HepG2 (cell line): ENCODE measurements around the gene ACSS3. TPM values are rescaled to one million over a fixed set of nuclear protein-coding genes. Genes with fewer than 3 reads are reported as not detected.

Experiments
- ATAC-seq: fragments of 200-7000 bp; cut with Tn5 transposase; 3 replicates; pipeline ENCODE4 v1.9.1; 2020; ENCODE audit warnings: mild to moderate bottlenecking, moderate library complexity
- BruUV-seq: library from RNA; stranded (reverse); fragments of 400-500 nt; replicated peaks from 2 replicates; lab custom pipeline; 2021; lab: Mats Ljungman, UMichigan
- CTCF ChIA-PET: fragments of 300-600 bp; formaldehyde crosslinking; extraction: SDS; loops from one replicate; lab custom pipeline; 2021; ENCODE audit warnings: low total read pairs, inconsistent platforms, low intra/inter-chr PET ratio; lab: Yijun Ruan, JAX
- POLR2A ChIA-PET: fragments of 350-600 bp; sonication (Branson Sonifier 250); formaldehyde crosslinking; loops from one replicate; lab custom pipeline; 2020; ENCODE audit warnings: antibody characterized with exemption, inconsistent platforms; lab: Yijun Ruan, JAX
- DNase-seq: peaks from one replicate; pipeline ENCODE4 v3.0.0-alpha.2; 2015; ENCODE audit warnings: low spot score
- FAIRE-seq: peaks from 3 replicates; lab custom pipeline; 2011; peaks lifted over from hg19 to GRCh38; lab: Jason Lieb, UNC
- H2AFZ ChIP-seq: one replicate; pipeline ENCODE4 v1.6.1; 2011; ENCODE audit warnings: low read length, inconsistent platforms
- H3K27ac ChIP-seq: fragments of 300-600 bp; 3 replicates; pipeline ENCODE4 v1.8.0; 2011; ENCODE audit warnings: mixed run types, mild to moderate bottlenecking, mixed read lengths, low read length, inconsistent platforms; ENCODE audit not compliant: insufficient read depth; ENCODE audit errors: extremely low read length
- H3K27me3 ChIP-seq, 2 experiments: fragments of 200-600 bp in 1 of 2; 2 replicates in 1 of 2; 3 replicates in 1 of 2; pipeline versions ENCODE4 v1.6.0 to v1.8.0; 2011; ENCODE audit warnings: low read length in 2 of 2, mild to moderate bottlenecking in 2 of 2, moderate library complexity in 2 of 2, inconsistent platforms in 1 of 2; ENCODE audit not compliant: insufficient read depth in 2 of 2, control insufficient read depth in 1 of 2
- H3K36me3 ChIP-seq, 2 experiments: fragments of 200-600 bp in 1 of 2; replicated peaks in 1 of 2; 2 replicates in 1 of 2; 3 replicates in 1 of 2; pipeline versions ENCODE4 v1.5.1 to v1.8.0; 2011; ENCODE audit warnings: low read length in 2 of 2, inconsistent platforms in 1 of 2; ENCODE audit not compliant: insufficient read depth in 2 of 2, control insufficient read depth in 1 of 2
- H3K4me1 ChIP-seq: 2 replicates; pipeline ENCODE4 v1.5.1; 2012; ENCODE audit warnings: low read length, inconsistent platforms; ENCODE audit not compliant: insufficient read depth
- H3K4me2 ChIP-seq: 2 replicates; pipeline ENCODE4 v1.6.0; 2011; ENCODE audit warnings: low read depth, low read length, inconsistent platforms
- H3K4me3 ChIP-seq, 3 experiments: fragments of 200-600 bp in 1 of 3; sonication (generic), shearing (Covaris generic) in 1 of 3; replicated peaks in 1 of 3; 2 replicates each; pipeline ENCODE4 v1.5.1; 2011 to 2016; ENCODE audit warnings: low read length in 3 of 3, inconsistent platforms in 2 of 3, low read depth in 2 of 3, mild to moderate bottlenecking in 2 of 3, control low read depth in 1 of 3, mixed read lengths in 1 of 3; ENCODE audit not compliant: insufficient read depth in 1 of 3
- H3K79me2 ChIP-seq: one replicate; pipeline ENCODE4 v1.6.1; 2011; ENCODE audit warnings: low read length, inconsistent platforms; ENCODE audit not compliant: insufficient read depth
- H3K9ac ChIP-seq: 2 replicates; pipeline ENCODE4 v1.6.0; 2011; ENCODE audit warnings: mild to moderate bottlenecking, low read depth, low read length, inconsistent platforms; ENCODE audit not compliant: insufficient read depth
- H3K9me3 ChIP-seq: 2 replicates; pipeline ENCODE4 v1.5.1; 2012; ENCODE audit warnings: mild to moderate bottlenecking, low read length
- H4K20me1 ChIP-seq: 2 replicates; pipeline ENCODE4 v1.6.0; 2011; ENCODE audit warnings: inconsistent platforms, mild to moderate bottlenecking, low read length, moderate library complexity; ENCODE audit not compliant: insufficient read depth
- CENPT ChIP-seq: sonication (generic); formaldehyde crosslinking; IDR thresholded peaks from 2 replicates; pipeline ENCODE4 v1.8.0; 2022; ENCODE audit warnings: low read depth, mild to moderate bottlenecking, moderate library complexity, missing genetic modification reagents
- EP300 ChIP-seq, 3 experiments: sonication (generic) in 1 of 3; formaldehyde crosslinking in 1 of 3; IDR thresholded peaks; 2 replicates each; pipeline versions ENCODE4 v1.5.1 to v1.6.1; 2011 to 2020; ENCODE audit warnings: low read depth in 2 of 3, low read length in 2 of 3, borderline replicate concordance in 1 of 3, improper control_type of control experiment in 1 of 3, mild to moderate bottlenecking in 1 of 3, missing genetic modification reagents in 1 of 3, moderate library complexity in 1 of 3
- GZF1 ChIP-seq: sonication (generic); formaldehyde crosslinking; IDR thresholded peaks from 2 replicates; pipeline ENCODE4 v1.5.1; 2020; ENCODE audit warnings: mild to moderate bottlenecking, missing genetic modification reagents
- HIVEP1 ChIP-seq: sonication (generic); formaldehyde crosslinking; IDR thresholded peaks from 2 replicates; pipeline ENCODE4 v1.4.0; 2020; ENCODE audit warnings: mild to moderate bottlenecking, missing genetic modification reagents
- MTF2 ChIP-seq: sonication (generic); formaldehyde crosslinking; IDR thresholded peaks from 2 replicates; pipeline ENCODE4 v1.5.0; 2020; ENCODE audit warnings: missing genetic modification reagents, borderline replicate concordance
- SUZ12 ChIP-seq: fragments of 150-350 bp; IDR thresholded peaks from 2 replicates; pipeline ENCODE4 v1.6.1; 2014; ENCODE audit warnings: low read depth, low read length
- TOE1 ChIP-seq: sonication (generic); formaldehyde crosslinking; IDR thresholded peaks from 2 replicates; pipeline ENCODE4 v1.4.0; 2020; ENCODE audit warnings: mild to moderate bottlenecking, missing genetic modification reagents
- ZFP82 ChIP-seq: sonication (generic); formaldehyde crosslinking; IDR thresholded peaks from 2 replicates; pipeline ENCODE4 v1.5.1; 2020; ENCODE audit warnings: mild to moderate bottlenecking, missing genetic modification reagents, borderline replicate concordance
- ZMAT3 ChIP-seq: sonication (generic); formaldehyde crosslinking; conservative IDR thresholded peaks from 2 replicates; pipeline ENCODE4 v1.7.0; 2021; ENCODE audit warnings: missing genetic modification reagents
- ZNF234 ChIP-seq: sonication (generic); formaldehyde crosslinking; conservative IDR thresholded peaks from 2 replicates; pipeline ENCODE4 v1.5.1; 2020; ENCODE audit warnings: mild to moderate bottlenecking, missing genetic modification reagents
- ZNF660 ChIP-seq: sonication (generic); formaldehyde crosslinking; IDR thresholded peaks from 2 replicates; pipeline ENCODE4 v1.5.1; 2020; ENCODE audit warnings: mild to moderate bottlenecking, low read depth, missing genetic modification reagents, borderline replicate concordance
- ZNF883 ChIP-seq: sonication (generic); formaldehyde crosslinking; IDR thresholded peaks from 2 replicates; pipeline ENCODE4 v1.5.1; 2020; ENCODE audit warnings: mild to moderate bottlenecking, missing genetic modification reagents; ENCODE audit errors: not compliant biosample characterization
- in situ Hi-C: cut with HindIII; loops from 2 replicates; pipeline ENCODE4 v1.10.0; 2017; ENCODE audit warnings: low pct_unique_long_range_greater_than_20kb; ENCODE audit not compliant: extremely low pct_ligation_motif_present
- intact Hi-C: fragments of 100-400 bp; cut with micrococcal nuclease; formaldehyde crosslinking; loops from one replicate; pipeline ENCODE4 v1.10.0; 2022; ENCODE audit not compliant: unreplicated experiment
- polyA plus RNA-seq, 8 experiments: library from polyadenylated mRNA; depleted of rRNA in 3 of 8; stranded (reverse) in 7 of 8; unstranded in 1 of 8; fragments of >200 nt; fragmentation: Illumina TruSeq in 4 of 8; extraction: Trizol in 4 of 8; gene quantifications; 2 replicates each; pipeline versions ENCODE4 v1.2.1 to v1.2.3, GENCODE V29; 2011 to 2016; ENCODE audit warnings: low read depth in 4 of 8, missing spikeins in 1 of 8, mixed read lengths in 1 of 8; ENCODE audit not compliant: insufficient read depth in 1 of 8
- total RNA-seq, 5 experiments: library from RNA; depleted of rRNA; stranded (reverse); fragments of >200 nt; fragmentation: Illumina TruSeq; extraction: Trizol; gene quantifications; 2 replicates each; pipeline ENCODE4 v1.2.3, GENCODE V29; 2016; ENCODE audit warnings: low read depth in 1 of 5
- TF ChIP-seq, protein P1 (sequence below): sonication (generic); formaldehyde crosslinking; IDR thresholded peaks from 2 replicates; pipeline ENCODE4 v1.5.0; 2020; ENCODE audit warnings: missing genetic modification reagents, mild to moderate bottlenecking, borderline replicate concordance
- TF ChIP-seq, protein P2 (sequence below): sonication (generic); formaldehyde crosslinking; IDR thresholded peaks from 2 replicates; pipeline ENCODE4 v1.5.0; 2020; ENCODE audit warnings: missing genetic modification reagents
- TF ChIP-seq, protein P3 (sequence below): sonication (generic); formaldehyde crosslinking; IDR thresholded peaks from 2 replicates; pipeline ENCODE4 v1.4.0; 2020; ENCODE audit warnings: mild to moderate bottlenecking, missing genetic modification reagents
- TF ChIP-seq, protein P4 (sequence below): sonication (generic); formaldehyde crosslinking; IDR thresholded peaks from 2 replicates; pipeline ENCODE4 v1.4.0; 2020; ENCODE audit warnings: missing genetic modification reagents
- TF ChIP-seq, protein P5 (sequence below): conservative IDR thresholded peaks from 2 replicates; pipeline ENCODE4 v1.6.1; 2018; ENCODE audit warnings: missing genetic modification reagents

The ACSS3 gene
- total and polyA plus RNA-seq, 2 of the 13 experiments (the other 11 are each of a cell fraction or from before 2014, with no cell fraction given): 79.5 to 86.3 TPM

DNA sequence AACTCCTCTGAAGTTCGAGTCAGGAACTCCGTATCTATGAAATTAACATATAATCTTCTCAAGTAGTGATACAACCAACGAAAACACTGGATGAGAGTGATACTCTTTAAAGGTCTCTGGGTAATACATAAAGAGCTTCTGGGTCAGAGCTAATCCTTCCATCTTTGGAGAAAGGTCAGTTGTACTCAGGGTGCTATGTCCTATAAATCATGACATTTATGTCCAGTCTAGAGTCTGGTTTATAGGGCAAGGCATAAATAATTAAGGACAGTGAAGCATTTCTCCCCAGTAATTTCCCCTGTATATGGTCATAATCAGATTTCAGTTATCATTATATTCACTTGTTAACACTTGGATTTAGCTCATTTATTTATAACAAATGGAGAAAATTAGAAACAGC lies 90.6 kb downstream of the ACSS3 start (continued):
- TF ChIP-seq, protein P1, sequence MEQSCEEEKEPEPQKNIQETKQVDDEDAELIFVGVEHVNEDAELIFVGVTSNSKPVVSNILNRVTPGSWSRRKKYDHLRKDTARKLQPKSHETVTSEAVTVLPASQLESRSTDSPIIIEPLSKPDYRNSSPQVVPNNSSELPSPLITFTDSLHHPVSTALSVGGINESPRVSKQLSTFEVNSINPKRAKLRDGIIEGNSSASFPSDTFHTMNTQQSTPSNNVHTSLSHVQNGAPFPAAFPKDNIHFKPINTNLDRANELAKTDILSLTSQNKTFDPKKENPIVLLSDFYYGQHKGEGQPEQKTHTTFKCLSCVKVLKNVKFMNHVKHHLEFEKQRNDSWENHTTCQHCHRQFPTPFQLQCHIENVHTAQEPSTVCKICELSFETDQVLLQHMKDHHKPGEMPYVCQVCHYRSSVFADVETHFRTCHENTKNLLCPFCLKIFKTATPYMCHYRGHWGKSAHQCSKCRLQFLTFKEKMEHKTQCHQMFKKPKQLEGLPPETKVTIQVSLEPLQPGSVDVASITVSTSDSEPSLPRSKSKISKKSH (CRISPR knock-in tag): no peak
- TF ChIP-seq ZFP82 (CRISPR knock-in tag): no peak
- no peak for TF ChIP-seq CENPT
- TF ChIP-seq, protein P2, sequence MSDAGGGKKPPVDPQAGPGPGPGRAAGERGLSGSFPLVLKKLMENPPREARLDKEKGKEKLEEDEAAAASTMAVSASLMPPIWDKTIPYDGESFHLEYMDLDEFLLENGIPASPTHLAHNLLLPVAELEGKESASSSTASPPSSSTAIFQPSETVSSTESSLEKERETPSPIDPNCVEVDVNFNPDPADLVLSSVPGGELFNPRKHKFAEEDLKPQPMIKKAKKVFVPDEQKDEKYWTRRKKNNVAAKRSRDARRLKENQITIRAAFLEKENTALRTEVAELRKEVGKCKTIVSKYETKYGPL (CRISPR knock-in tag): no peak
- no peak for TF ChIP-seq ZNF660 (CRISPR knock-in tag)
- TF ChIP-seq HIVEP1 (CRISPR knock-in tag): no peak

DNA sequence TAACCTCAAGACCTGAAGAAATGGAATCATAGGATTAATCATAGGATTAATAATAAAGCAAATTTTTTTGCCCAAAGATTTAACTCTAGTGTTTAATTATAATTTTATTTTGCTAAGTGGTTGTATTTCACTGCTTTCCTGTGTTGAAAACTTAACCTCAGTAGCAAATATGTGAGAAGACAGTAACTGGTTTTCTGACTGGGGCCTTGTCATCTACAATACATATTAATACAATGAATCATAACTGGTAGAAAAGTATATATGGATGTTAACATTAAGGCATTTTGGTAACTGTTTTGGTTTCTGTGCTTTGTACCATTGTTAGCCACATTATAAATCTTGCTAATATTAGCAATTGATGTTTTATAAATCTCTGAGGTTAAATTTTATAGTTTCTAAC lies 92.2 kb downstream of the ACSS3 start:
- intact Hi-C loops: no loop called here
- CTCF ChIA-PET: no interaction called here
- no peak overlapping the region for H3K4me2 ChIP-seq
- POLR2A ChIA-PET: no interaction called here
- no peak for DNase-seq
- no peak overlapping the region for H3K27ac ChIP-seq
- in situ Hi-C loops: no loop called here
- no peak for ATAC-seq
- no peaks in the 10 kb centered on the region for H3K9me3 ChIP-seq
- H3K36me3 ChIP-seq: peaks cover 2 to 13% of the 10 kb centered on the region in 2 experiments; a peak in 4 of 5 replicates
- no peaks in the 10 kb centered on the region for H3K4me1 ChIP-seq
- BruUV-seq: no TSS peak
- no peak for FAIRE-seq
- no peak overlapping the region for H3K9ac ChIP-seq
- no peak overlapping the region for H3K4me3 ChIP-seq
- H3K79me2 ChIP-seq: no peaks in the 10 kb centered on the region
- no peaks in the 10 kb centered on the region for H4K20me1 ChIP-seq
- H2AFZ ChIP-seq: no peak overlapping the region
- no peaks in the 10 kb centered on the region for H3K27me3 ChIP-seq
- no peak for TF ChIP-seq ZNF234 (CRISPR knock-in tag)
- TF ChIP-seq MTF2: no peak
- TF ChIP-seq EP300 (IDR thresholded peaks at IDR 0.05; ENCODE audit: low read depth in 2 of 2, low read length in 2 of 2): no peak
- no peak for TF ChIP-seq EP300 (CRISPR knock-in tag; IDR thresholded peaks at IDR 0.05; ENCODE audit: borderline replicate concordance)
- no peak for TF ChIP-seq TOE1 (CRISPR knock-in tag)
- TF ChIP-seq SUZ12: no peak
- TF ChIP-seq ZNF883 (CRISPR knock-in tag): no peak
- no peak for TF ChIP-seq ZMAT3 (CRISPR knock-in tag)
- TF ChIP-seq, protein P3, sequence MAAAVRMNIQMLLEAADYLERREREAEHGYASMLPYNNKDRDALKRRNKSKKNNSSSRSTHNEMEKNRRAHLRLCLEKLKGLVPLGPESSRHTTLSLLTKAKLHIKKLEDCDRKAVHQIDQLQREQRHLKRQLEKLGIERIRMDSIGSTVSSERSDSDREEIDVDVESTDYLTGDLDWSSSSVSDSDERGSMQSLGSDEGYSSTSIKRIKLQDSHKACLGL (CRISPR knock-in tag): no peak
- TF ChIP-seq, protein P4, sequence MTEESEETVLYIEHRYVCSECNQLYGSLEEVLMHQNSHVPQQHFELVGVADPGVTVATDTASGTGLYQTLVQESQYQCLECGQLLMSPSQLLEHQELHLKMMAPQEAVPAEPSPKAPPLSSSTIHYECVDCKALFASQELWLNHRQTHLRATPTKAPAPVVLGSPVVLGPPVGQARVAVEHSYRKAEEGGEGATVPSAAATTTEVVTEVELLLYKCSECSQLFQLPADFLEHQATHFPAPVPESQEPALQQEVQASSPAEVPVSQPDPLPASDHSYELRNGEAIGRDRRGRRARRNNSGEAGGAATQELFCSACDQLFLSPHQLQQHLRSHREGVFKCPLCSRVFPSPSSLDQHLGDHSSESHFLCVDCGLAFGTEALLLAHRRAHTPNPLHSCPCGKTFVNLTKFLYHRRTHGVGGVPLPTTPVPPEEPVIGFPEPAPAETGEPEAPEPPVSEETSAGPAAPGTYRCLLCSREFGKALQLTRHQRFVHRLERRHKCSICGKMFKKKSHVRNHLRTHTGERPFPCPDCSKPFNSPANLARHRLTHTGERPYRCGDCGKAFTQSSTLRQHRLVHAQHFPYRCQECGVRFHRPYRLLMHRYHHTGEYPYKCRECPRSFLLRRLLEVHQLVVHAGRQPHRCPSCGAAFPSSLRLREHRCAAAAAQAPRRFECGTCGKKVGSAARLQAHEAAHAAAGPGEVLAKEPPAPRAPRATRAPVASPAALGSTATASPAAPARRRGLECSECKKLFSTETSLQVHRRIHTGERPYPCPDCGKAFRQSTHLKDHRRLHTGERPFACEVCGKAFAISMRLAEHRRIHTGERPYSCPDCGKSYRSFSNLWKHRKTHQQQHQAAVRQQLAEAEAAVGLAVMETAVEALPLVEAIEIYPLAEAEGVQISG (CRISPR knock-in tag): no peak
- TF ChIP-seq, protein P5, sequence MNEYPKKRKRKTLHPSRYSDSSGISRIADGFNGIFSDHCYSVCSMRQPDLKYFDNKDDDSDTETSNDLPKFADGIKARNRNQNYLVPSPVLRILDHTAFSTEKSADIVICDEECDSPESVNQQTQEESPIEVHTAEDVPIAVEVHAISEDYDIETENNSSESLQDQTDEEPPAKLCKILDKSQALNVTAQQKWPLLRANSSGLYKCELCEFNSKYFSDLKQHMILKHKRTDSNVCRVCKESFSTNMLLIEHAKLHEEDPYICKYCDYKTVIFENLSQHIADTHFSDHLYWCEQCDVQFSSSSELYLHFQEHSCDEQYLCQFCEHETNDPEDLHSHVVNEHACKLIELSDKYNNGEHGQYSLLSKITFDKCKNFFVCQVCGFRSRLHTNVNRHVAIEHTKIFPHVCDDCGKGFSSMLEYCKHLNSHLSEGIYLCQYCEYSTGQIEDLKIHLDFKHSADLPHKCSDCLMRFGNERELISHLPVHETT (CRISPR knock-in tag): no peak
- TF ChIP-seq GZF1: no peak
